ENCODE results near the gene PP2D1. TPM values are rescaled to one million over a fixed set of nuclear protein-coding genes. Genes with fewer than 3 reads are reported as not detected.

The PP2D1 gene
- total and polyA plus RNA-seq, 2 donors (not counting 3 experiments of a cell fraction or from before 2014, with no cell fraction given): not detected

- POLR2A ChIA-PET: no interaction called here
Measured at GRCh38 chr3:20047976-20048883, 36.2 kb upstream of the PP2D1 start.

More at GRCh38 chr3:20047976-20048883, 36.2 kb upstream of the PP2D1 start:
- H3K9me1 ChIP-seq (replicated peaks; ENCODE audit: control insufficient read depth, extremely low read depth, insufficient read depth, low read length): no peaks in the 10 kb centered on the region
- no peak overlapping the region for H3K9ac ChIP-seq (replicated peaks; ENCODE audit: extremely low read depth, insufficient read depth, low read length)
- no peaks in the 10 kb centered on the region for H4K20me1 ChIP-seq (replicated peaks; ENCODE audit: control insufficient read depth, extremely low read depth, insufficient read depth, low read length)
- no peak for DNase-seq (ENCODE audit: low read depth, low spot score)
- no peak overlapping the region for H2AFZ ChIP-seq (ENCODE audit: low read depth, low read length)
- no peak overlapping the region for H3K27ac ChIP-seq (ENCODE audit: insufficient read depth, low read depth, low read length)
- BruUV-seq (replicated peaks): no TSS peak
- intact Hi-C loops (cut with micrococcal nuclease): no loop called here
- H3K4me3 ChIP-seq (replicated peaks in 1 of 3; ENCODE audit: insufficient read depth in 1 of 3, low read depth in 1 of 3, low read length in 3 of 3): no peak overlapping the region
- no peaks in the 10 kb centered on the region for H3K36me3 ChIP-seq (ENCODE audit: control insufficient read depth in 2 of 2, extremely low read depth in 1 of 2, insufficient read depth in 2 of 2, low read length in 2 of 2)
- H3K4me1 ChIP-seq (ENCODE audit: control insufficient read depth, extremely low read depth, insufficient read depth, low read length): peaks cover 5% of the 10 kb centered on the region
- CTCF ChIA-PET: no interaction called here
- no peaks in the 10 kb centered on the region for H3K79me2 ChIP-seq (ENCODE audit: control insufficient read depth, insufficient read depth, low read length)
- H3K4me2 ChIP-seq (ENCODE audit: insufficient read depth, low read length): no peak overlapping the region
- dilution Hi-C loops (cut with MboI; ENCODE audit: extremely low pct_ligation_motif_present, low sequenced_read_pairs): no loop called here
- peak; percentile 40 for FAIRE-seq
- H3K9me3 ChIP-seq (replicated peaks; ENCODE audit: control insufficient read depth, insufficient read depth, low read length): no peaks in the 10 kb centered on the region
- H3K27me3 ChIP-seq (ENCODE audit: control insufficient read depth in 2 of 2, insufficient read depth in 2 of 2, low read length in 2 of 2): no peaks in the 10 kb centered on the region
- TF ChIP-seq POLR2AphosphoS5 (IDR thresholded peaks at IDR 0.05; ENCODE audit: insufficient read depth, low read depth, low read length) (no peak), JUN (IDR thresholded peaks at IDR 0.05; ENCODE audit: borderline replicate concordance, insufficient read depth, insufficient read length, low read depth) (no peak), EZH2 (IDR thresholded peaks at IDR 0.05; ENCODE audit: borderline replicate concordance, low read depth, low read length, severe bottlenecking) (no peak), MYC (IDR thresholded peaks at IDR 0.05; ENCODE audit: low read depth, low read length) (no peak), GATA2 (IDR thresholded peaks at IDR 0.05; ENCODE audit: insufficient read depth, insufficient read length, low read depth, low read length) (no peak), POLR2A (IDR thresholded peaks at IDR 0.05; ENCODE audit: low read depth, low read length) (no peak), FOS (IDR thresholded peaks at IDR 0.05; ENCODE audit: borderline replicate concordance, insufficient read depth, low read length) (no peak), MAX (IDR thresholded peaks at IDR 0.05; ENCODE audit: insufficient read depth, insufficient read length) (no peak)
- TF ChIP-seq, protein P1, sequence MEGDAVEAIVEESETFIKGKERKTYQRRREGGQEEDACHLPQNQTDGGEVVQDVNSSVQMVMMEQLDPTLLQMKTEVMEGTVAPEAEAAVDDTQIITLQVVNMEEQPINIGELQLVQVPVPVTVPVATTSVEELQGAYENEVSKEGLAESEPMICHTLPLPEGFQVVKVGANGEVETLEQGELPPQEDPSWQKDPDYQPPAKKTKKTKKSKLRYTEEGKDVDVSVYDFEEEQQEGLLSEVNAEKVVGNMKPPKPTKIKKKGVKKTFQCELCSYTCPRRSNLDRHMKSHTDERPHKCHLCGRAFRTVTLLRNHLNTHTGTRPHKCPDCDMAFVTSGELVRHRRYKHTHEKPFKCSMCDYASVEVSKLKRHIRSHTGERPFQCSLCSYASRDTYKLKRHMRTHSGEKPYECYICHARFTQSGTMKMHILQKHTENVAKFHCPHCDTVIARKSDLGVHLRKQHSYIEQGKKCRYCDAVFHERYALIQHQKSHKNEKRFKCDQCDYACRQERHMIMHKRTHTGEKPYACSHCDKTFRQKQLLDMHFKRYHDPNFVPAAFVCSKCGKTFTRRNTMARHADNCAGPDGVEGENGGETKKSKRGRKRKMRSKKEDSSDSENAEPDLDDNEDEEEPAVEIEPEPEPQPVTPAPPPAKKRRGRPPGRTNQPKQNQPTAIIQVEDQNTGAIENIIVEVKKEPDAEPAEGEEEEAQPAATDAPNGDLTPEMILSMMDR (IDR thresholded peaks at IDR 0.05; ENCODE audit: extremely low read depth in 1 of 2, insufficient read depth in 1 of 2, low read depth in 1 of 2, low read length in 2 of 2): no peak
